ENCODE data around the gene PCYT1A.

Gene PCYT1A

DNA sequence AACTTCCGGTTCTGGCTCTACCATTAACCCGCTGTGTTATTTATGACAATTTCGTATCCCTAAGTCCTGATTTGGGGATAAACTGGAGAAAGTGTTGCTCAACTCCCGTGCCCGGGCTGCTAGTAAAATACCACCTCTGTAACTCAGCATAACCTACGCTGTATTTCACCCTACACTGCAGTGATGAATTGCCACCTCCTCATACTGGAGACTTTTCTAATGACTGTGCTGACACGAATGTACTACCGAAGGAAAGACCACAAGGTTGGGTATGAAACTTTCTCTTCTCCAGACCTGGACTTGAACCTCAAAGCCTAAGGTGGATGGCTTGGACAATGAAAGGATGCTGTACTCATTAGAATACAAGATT is 54.7 kb downstream of the PCYT1A start:
- Histone ChIP-seq H3F3A (ENCODE audit: insufficient read depth) (no peaks in the 10 kb centered on the region), H3K79me2 (ENCODE audit: insufficient read depth, low read length) (no peaks in the 10 kb centered on the region), H3K9me3 (ENCODE audit: insufficient read depth, low read length) (no peaks in the 10 kb centered on the region), H3K27me3 (ENCODE audit: low read length) (no peaks in the 10 kb centered on the region), H3K9ac (ENCODE audit: low read length) (no peak overlapping the region), H3K27ac (ENCODE audit: low read depth, low read length) (no peak overlapping the region), H2AFZ (ENCODE audit: low read depth, low read length, severe bottlenecking) (no peak overlapping the region), H3K9me2 (replicated peaks; ENCODE audit: insufficient read depth, low read length) (no peaks in the 10 kb centered on the region), H4K20me1 (ENCODE audit: low read depth, low read length) (no peaks in the 10 kb centered on the region), H3K36me3 (ENCODE audit: low read length) (no peaks in the 10 kb centered on the region), H3K4me2 (ENCODE audit: low read depth, low read length, poor library complexity, severe bottlenecking) (no peak overlapping the region), H3K4me3 (ENCODE audit: insufficient read depth, low read length, poor library complexity, severe bottlenecking) (no peak overlapping the region)
- TF ChIP-seq, protein P1, sequence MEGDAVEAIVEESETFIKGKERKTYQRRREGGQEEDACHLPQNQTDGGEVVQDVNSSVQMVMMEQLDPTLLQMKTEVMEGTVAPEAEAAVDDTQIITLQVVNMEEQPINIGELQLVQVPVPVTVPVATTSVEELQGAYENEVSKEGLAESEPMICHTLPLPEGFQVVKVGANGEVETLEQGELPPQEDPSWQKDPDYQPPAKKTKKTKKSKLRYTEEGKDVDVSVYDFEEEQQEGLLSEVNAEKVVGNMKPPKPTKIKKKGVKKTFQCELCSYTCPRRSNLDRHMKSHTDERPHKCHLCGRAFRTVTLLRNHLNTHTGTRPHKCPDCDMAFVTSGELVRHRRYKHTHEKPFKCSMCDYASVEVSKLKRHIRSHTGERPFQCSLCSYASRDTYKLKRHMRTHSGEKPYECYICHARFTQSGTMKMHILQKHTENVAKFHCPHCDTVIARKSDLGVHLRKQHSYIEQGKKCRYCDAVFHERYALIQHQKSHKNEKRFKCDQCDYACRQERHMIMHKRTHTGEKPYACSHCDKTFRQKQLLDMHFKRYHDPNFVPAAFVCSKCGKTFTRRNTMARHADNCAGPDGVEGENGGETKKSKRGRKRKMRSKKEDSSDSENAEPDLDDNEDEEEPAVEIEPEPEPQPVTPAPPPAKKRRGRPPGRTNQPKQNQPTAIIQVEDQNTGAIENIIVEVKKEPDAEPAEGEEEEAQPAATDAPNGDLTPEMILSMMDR (IDR thresholded peaks at IDR 0.05; ENCODE audit: insufficient read depth, low read length, poor library complexity, severe bottlenecking), result no peak
- no peak for TF ChIP-seq EZH2phosphoT487 (conservative IDR thresholded peaks at IDR 0.05; ENCODE audit: low read length)

DNA sequence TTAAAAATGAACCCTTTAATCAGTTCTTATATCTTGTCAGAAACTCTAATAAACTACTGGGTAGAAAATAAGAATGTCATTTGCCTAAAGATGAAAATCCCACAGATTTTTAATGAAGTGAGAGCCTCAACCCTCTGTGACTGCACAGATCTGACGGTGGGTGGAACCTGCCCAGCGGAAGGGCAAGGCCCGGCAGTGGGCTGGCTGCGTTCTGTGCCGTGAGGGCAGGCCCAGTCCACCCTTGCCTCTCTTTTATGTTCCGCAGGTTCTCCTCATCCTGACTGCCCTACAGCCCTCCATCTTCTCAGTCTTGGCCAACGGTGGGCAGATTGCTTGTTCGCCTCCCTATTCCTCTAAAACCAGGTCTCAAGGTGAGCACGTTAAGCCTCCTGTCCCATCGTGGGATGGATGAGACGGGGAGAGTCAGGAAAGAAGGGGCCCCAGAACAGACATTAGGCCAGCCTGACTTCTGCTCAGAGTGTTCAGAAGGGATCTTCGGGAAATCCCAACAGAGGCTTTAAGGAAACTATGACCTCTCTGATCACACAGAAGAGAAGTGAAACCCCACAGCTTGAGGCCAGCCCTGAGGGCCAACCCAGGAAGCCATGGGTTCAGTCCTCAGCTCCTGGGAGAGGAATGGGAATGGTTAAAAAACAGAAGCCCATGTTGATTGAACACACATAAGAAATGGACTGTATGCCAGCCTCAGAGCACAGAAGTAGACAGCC is 55.2 kb downstream of the PCYT1A start:
- no peaks in the 10 kb centered on the region for H3K27me3 ChIP-seq (ENCODE audit: low read length)
- H4K20me1 ChIP-seq (ENCODE audit: low read depth, low read length), result no peaks in the 10 kb centered on the region
- no peak overlapping the region for H3K4me2 ChIP-seq (ENCODE audit: low read depth, low read length, poor library complexity, severe bottlenecking)
- no peaks in the 10 kb centered on the region for H3K9me3 ChIP-seq (ENCODE audit: insufficient read depth, low read length)
- H2AFZ ChIP-seq (ENCODE audit: low read depth, low read length, severe bottlenecking), result no peak overlapping the region
- no peak for TF ChIP-seq EZH2phosphoT487 (conservative IDR thresholded peaks at IDR 0.05; ENCODE audit: low read length)
- TF ChIP-seq, protein P1 (IDR thresholded peaks at IDR 0.05; ENCODE audit: insufficient read depth, low read length, poor library complexity, severe bottlenecking), result no peak
- no peaks in the 10 kb centered on the region for H3K79me2 ChIP-seq (ENCODE audit: insufficient read depth, low read length)
- no peaks in the 10 kb centered on the region for H3K36me3 ChIP-seq (ENCODE audit: low read length)
- H3K9me2 ChIP-seq (replicated peaks; ENCODE audit: insufficient read depth, low read length), result no peaks in the 10 kb centered on the region
- no peak overlapping the region for H3K4me3 ChIP-seq (ENCODE audit: insufficient read depth, low read length, poor library complexity, severe bottlenecking)
- H3F3A ChIP-seq (ENCODE audit: insufficient read depth), result no peaks in the 10 kb centered on the region
- H3K27ac ChIP-seq (ENCODE audit: low read depth, low read length), result no peak overlapping the region
- H3K9ac ChIP-seq (ENCODE audit: low read length), result no peak overlapping the region

DNA sequence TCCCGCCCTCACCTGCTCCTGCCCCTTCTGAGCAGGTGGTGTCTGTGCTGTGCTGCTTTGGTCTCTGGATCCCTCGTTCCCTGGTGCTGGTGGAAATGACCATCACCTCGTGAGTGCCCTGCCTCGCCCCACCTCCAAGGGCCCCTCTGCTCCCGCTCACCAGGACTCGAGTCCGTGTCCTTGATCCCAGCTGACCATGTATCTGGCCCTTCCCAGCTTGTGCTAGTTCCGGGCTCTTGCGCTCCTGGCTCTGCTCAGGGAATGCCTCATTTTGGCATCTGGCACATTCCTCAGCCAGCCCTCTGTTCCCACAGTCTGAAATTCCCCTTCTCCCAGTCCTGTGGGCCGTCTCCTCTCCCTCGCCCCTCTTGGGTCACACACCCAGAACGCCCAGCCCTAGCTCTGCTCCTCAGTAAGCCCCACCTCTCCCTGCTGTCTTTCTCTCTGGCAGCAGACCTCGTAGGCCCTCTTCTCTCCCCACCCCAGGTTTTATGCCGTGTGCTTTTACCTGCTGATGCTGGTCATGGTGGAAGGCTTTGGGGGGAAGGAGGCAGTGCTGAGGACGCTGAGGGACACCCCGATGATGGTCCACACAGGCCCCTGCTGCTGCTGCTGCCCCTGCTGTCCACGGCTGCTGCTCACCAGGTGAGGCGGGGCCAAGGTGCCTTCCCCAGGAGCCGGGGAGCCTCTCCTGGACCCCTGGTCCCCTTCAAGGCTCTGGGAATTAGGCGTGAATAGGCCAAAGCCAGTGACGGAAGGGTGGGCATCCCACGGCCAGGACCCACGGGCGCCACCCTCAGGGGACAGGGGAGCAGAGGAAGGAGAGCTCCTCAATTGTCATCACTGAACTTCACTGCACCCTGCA is 59.7 kb downstream of the PCYT1A start:
- no peaks in the 10 kb centered on the region for H3F3A ChIP-seq (ENCODE audit: insufficient read depth)
- H3K9me3 ChIP-seq (ENCODE audit: insufficient read depth, low read length), result no peaks in the 10 kb centered on the region
- H3K9me2 ChIP-seq (replicated peaks; ENCODE audit: insufficient read depth, low read length), result no peaks in the 10 kb centered on the region
- H3K79me2 ChIP-seq (ENCODE audit: insufficient read depth, low read length), result no peaks in the 10 kb centered on the region
- H4K20me1 ChIP-seq (ENCODE audit: low read depth, low read length), result no peaks in the 10 kb centered on the region
- H3K27me3 ChIP-seq (ENCODE audit: low read length), result no peaks in the 10 kb centered on the region
- no peak overlapping the region for H2AFZ ChIP-seq (ENCODE audit: low read depth, low read length, severe bottlenecking)
- TF ChIP-seq, protein P1 (IDR thresholded peaks at IDR 0.05; ENCODE audit: insufficient read depth, low read length, poor library complexity, severe bottlenecking), result no peak
- TF ChIP-seq EZH2phosphoT487 (conservative IDR thresholded peaks at IDR 0.05; ENCODE audit: low read length), result no peak
- H3K9ac ChIP-seq (ENCODE audit: low read length), result no peak overlapping the region
- H3K27ac ChIP-seq (ENCODE audit: low read depth, low read length), result no peak overlapping the region
- H3K4me2 ChIP-seq (ENCODE audit: low read depth, low read length, poor library complexity, severe bottlenecking), result no peak overlapping the region
- H3K36me3 ChIP-seq (ENCODE audit: low read length), result no peaks in the 10 kb centered on the region
- H3K4me3 ChIP-seq (ENCODE audit: insufficient read depth, low read length, poor library complexity, severe bottlenecking), result no peak overlapping the region
